K562 (cell line): ENCODE data around the gene SGK1. TPM values are rescaled to one million over a fixed set of nuclear protein-coding genes. Genes with fewer than 3 reads are reported as not detected.

ENCODE experiments used
- ATF4 ChIP-seq: fragments of 450-650 bp; formaldehyde crosslinking; IDR thresholded peaks from 2 replicates; pipeline ENCODE4 v1.4.0; 2022; ENCODE audit warnings: mild to moderate bottlenecking, moderate library complexity
- CBX5 ChIP-seq: IDR thresholded peaks from 2 replicates; pipeline ENCODE4 v1.6.1; 2014; ENCODE audit warnings: low read depth, borderline replicate concordance
- ETV6 ChIP-seq, 3 experiments: fragments of 150-350 bp in 1 of 3; sonication (generic) in 1 of 3; formaldehyde crosslinking in 1 of 3; IDR thresholded peaks; 2 replicates each; pipeline versions ENCODE4 v1.6.1 to v1.8.0; 2014 to 2022; ENCODE audit warnings: borderline replicate concordance in 2 of 3, low read depth in 2 of 3, antibody characterized with exemption in 1 of 3, low read length in 1 of 3, mild to moderate bottlenecking in 1 of 3, missing genetic modification reagents in 1 of 3
- FOXA1 ChIP-seq: fragments of 450-650 bp; IDR thresholded peaks from 2 replicates; pipeline ENCODE4 v1.6.1; 2016; ENCODE audit warnings: mild to moderate bottlenecking, borderline replicate concordance
- FOXJ2 ChIP-seq: fragments of 200-800 bp; sonication (Bioruptor generic); IDR thresholded peaks from 2 replicates; pipeline ENCODE4 v1.6.1; 2016; ENCODE audit warnings: missing genetic modification characterization, missing compliant biosample characterization
- GTF2F1 ChIP-seq: IDR thresholded peaks from 2 replicates; pipeline ENCODE4 v1.6.1; 2011; ENCODE audit warnings: low read depth, low read length, improper control_type of control experiment
- HCFC1 ChIP-seq: IDR thresholded peaks from 2 replicates; pipeline ENCODE4 v1.6.1; 2012; ENCODE audit warnings: low read depth, low read length, improper control_type of control experiment
- KLF1 ChIP-seq: fragments of 450-650 bp; IDR thresholded peaks from 2 replicates; pipeline ENCODE4 v1.6.1; 2016; ENCODE audit warnings: missing genetic modification characterization, missing compliant biosample characterization
- PRDM10 ChIP-seq: fragments of 450-650 bp; IDR thresholded peaks from 2 replicates; pipeline ENCODE4 v1.6.1; 2018; ENCODE audit not compliant: partially characterized antibody
- PTBP1 ChIP-seq: fragments of 200-400 bp; formaldehyde crosslinking; IDR thresholded peaks from 2 replicates; pipeline ENCODE4 v1.6.1; 2017; ENCODE audit warnings: low read depth, low read length
- SP2 ChIP-seq: IDR thresholded peaks from 2 replicates; pipeline ENCODE4 v1.6.1; 2011; ENCODE audit warnings: mild to moderate bottlenecking, low read depth, low read length, moderate library complexity; ENCODE audit not compliant: poor library complexity, severe bottlenecking; ENCODE audit errors: extremely low read depth
- SRSF9 ChIP-seq: fragments of 200-400 bp; formaldehyde crosslinking; IDR thresholded peaks from 2 replicates; pipeline ENCODE4 v1.6.1; 2017; ENCODE audit warnings: low read depth, low read length, borderline replicate concordance
- TARDBP ChIP-seq: fragments of 450-650 bp; IDR thresholded peaks from 2 replicates; pipeline ENCODE4 v1.6.1; 2016
- TFE3 ChIP-seq: fragments of 450-650 bp; formaldehyde crosslinking; IDR thresholded peaks from 2 replicates; pipeline ENCODE4 v1.4.0; 2020; ENCODE audit warnings: mild to moderate bottlenecking, mixed read lengths
- USF2 ChIP-seq: sonication (generic); formaldehyde crosslinking; IDR thresholded peaks from 2 replicates; pipeline ENCODE4 v1.5.0; 2020; ENCODE audit warnings: missing genetic modification reagents
- ZBTB9 ChIP-seq: fragments of 450-650 bp; formaldehyde crosslinking; IDR thresholded peaks from 2 replicates; pipeline ENCODE4 v1.4.0; 2020; ENCODE audit warnings: mild to moderate bottlenecking, moderate library complexity
- ZFP30 ChIP-seq: fragments of 250-450 bp; sonication (Bioruptor Pico); IDR thresholded peaks from 2 replicates; pipeline ENCODE4 v1.8.0; 2022; ENCODE audit warnings: moderate library complexity, mild to moderate bottlenecking, inconsistent platforms, borderline replicate concordance
- ZNF316 ChIP-seq: fragments of 450-650 bp; IDR thresholded peaks from 2 replicates; pipeline ENCODE4 v1.6.1; 2016
- ZNF444 ChIP-seq: fragments of 250-450 bp; sonication (Bioruptor Pico); IDR thresholded peaks from 2 replicates; pipeline ENCODE4 v1.4.0; 2020; ENCODE audit warnings: mild to moderate bottlenecking, moderate library complexity
- ZNF778 ChIP-seq: fragments of 450-650 bp; formaldehyde crosslinking; IDR thresholded peaks from 2 replicates; pipeline ENCODE4 v1.4.0; 2020; ENCODE audit warnings: mild to moderate bottlenecking, moderate library complexity
- polyA plus RNA-seq, 8 experiments: library from polyadenylated mRNA; depleted of rRNA in 4 of 8; stranded (reverse) in 5 of 8; unstranded in 3 of 8; fragments of >200 nt; fragmentation: Nextera tagmentation in 2 of 8; fragmentation: Illumina TruSeq in 1 of 8; extraction: Ambion mirVana in 2 of 8; extraction: Trizol in 1 of 8; gene quantifications; 2 replicates each; pipeline versions ENCODE4 v1.2.1 to v1.2.3, GENCODE V29; 2011 to 2014; ENCODE audit warnings: inconsistent platforms in 1 of 8, missing spikeins in 1 of 8
- total RNA-seq, 7 experiments: library from RNA; depleted of rRNA in 6 of 7; stranded (reverse); fragments of >200 nt in 6 of 7; fragmentation: Illumina TruSeq in 2 of 7; extraction: Trizol in 2 of 7; gene quantifications; 2 replicates each; pipeline versions ENCODE4 v1.2.1 to v1.2.3, GENCODE V29; 2011 to 2021; ENCODE audit warnings: low replicate concordance in 1 of 7

SGK1 gene
- total and polyA plus RNA-seq, 9 of the 15 experiments (the other 6 are each of a cell fraction or from before 2014, with no cell fraction given) = 3.5 to 7.2 (median 3.9) TPM

GRCh38 chr6:134195164-134195906, 122.6 kb downstream of the SGK1 start (continued):
- no peak for TF ChIP-seq ATF4 (CRISPR knock-in tag)
- no peak for TF ChIP-seq HCFC1
- TF ChIP-seq PRDM10 = peak; percentile 27
- no peak for TF ChIP-seq TFE3
- no peak for TF ChIP-seq ZFP30 (CRISPR knock-in tag)
- TF ChIP-seq FOXA1 = no peak
- TF ChIP-seq ZNF444 (CRISPR knock-in tag) = no peak
- TF ChIP-seq FOXJ2 = peak; percentile 71
- peak; percentile 84 for TF ChIP-seq ZNF316
- no peak for TF ChIP-seq KLF1 (tag)
- no peak for TF ChIP-seq SP2
- no peak for TF ChIP-seq ZNF778 (CRISPR knock-in tag)
- TF ChIP-seq ZBTB9 (CRISPR knock-in tag) = no peak
- no peak for TF ChIP-seq GTF2F1
- TF ChIP-seq SRSF9 = no peak
- TF ChIP-seq PTBP1 = no peak
- peak in 1 of 2 experiments; percentile 41; a peak in 1 of 4 replicates for TF ChIP-seq ETV6 (IDR thresholded peaks at IDR 0.05; ENCODE audit: borderline replicate concordance in 1 of 2, low read depth in 2 of 2, low read length in 1 of 2)
- no peak for TF ChIP-seq ETV6 (CRISPR knock-in tag; IDR thresholded peaks at IDR 0.05; ENCODE audit: borderline replicate concordance)
- no peak for TF ChIP-seq TARDBP
- no peak for TF ChIP-seq CBX5
- no peak for TF ChIP-seq USF2 (CRISPR knock-in tag)
